Calu3 (cell line): ENCODE measurements around the gene MSMO1. TPM values are rescaled to one million over a fixed set of nuclear protein-coding genes. Genes with fewer than 3 reads are reported as not detected.

Experiments used
- BruUV-seq: library from RNA; stranded (reverse); fragments of 400-500 nt; replicated peaks from 2 replicates; lab custom pipeline; 2021; lab: Mats Ljungman, UMichigan
- CTCF ChIA-PET: fragments of 300-600 bp; sonication (Branson Sonifier 250); formaldehyde crosslinking; loops from one replicate; lab custom pipeline; 2022; ENCODE audit warnings: antibody characterized with exemption; lab: Charles Lee
- DNase-seq: peaks from one replicate; pipeline ENCODE4 v3.0.0; 2022
- H3K27ac Mint-ChIP-seq: one replicate; pipeline ENCODE4 v1.8.0; 2022; ENCODE audit warnings: mixed read lengths; ENCODE audit not compliant: unreplicated experiment
- H3K27me3 Mint-ChIP-seq: one replicate; pipeline ENCODE4 v1.8.0; 2022; ENCODE audit warnings: mixed read lengths; ENCODE audit not compliant: unreplicated experiment
- H3K36me3 Mint-ChIP-seq: one replicate; pipeline ENCODE4 v1.8.0; 2022; ENCODE audit warnings: mild to moderate bottlenecking, moderate library complexity, mixed read lengths; ENCODE audit not compliant: insufficient read depth, unreplicated experiment
- H3K4me1 Mint-ChIP-seq: one replicate; pipeline ENCODE4 v1.8.0; 2022; ENCODE audit warnings: mild to moderate bottlenecking, low read depth, mixed read lengths; ENCODE audit not compliant: unreplicated experiment
- H3K4me3 Mint-ChIP-seq: one replicate; pipeline ENCODE4 v1.8.0; 2022; ENCODE audit warnings: mild to moderate bottlenecking, low read depth, moderate library complexity, mixed read lengths; ENCODE audit not compliant: unreplicated experiment
- H3K9me3 Mint-ChIP-seq: one replicate; pipeline ENCODE4 v1.8.0; 2022; ENCODE audit warnings: low read depth, mixed read lengths; ENCODE audit not compliant: unreplicated experiment
- CTCF ChIP-seq: fragments of 200-600 bp; IDR thresholded peaks from one replicate; pipeline ENCODE4 v1.8.0; 2022; ENCODE audit warnings: antibody characterized with exemption; ENCODE audit not compliant: unreplicated experiment
- intact Hi-C: fragments of 100-400 bp; cut with micrococcal nuclease; formaldehyde crosslinking; loops from one replicate; pipeline ENCODE4 v1.10.0; 2022; ENCODE audit not compliant: unreplicated experiment
- total RNA-seq: library from RNA; stranded (reverse); gene quantifications from 2 replicates; pipeline ENCODE4 v1.2.3, GENCODE V29; 2022

Gene MSMO1
- total RNA-seq, 1 experiment from 2014 or later = 111 TPM

- H3K4me3 Mint-ChIP-seq = no peak overlapping the region
- intact Hi-C loops = no loop called here
- no peaks in the 10 kb centered on the region for H3K27me3 Mint-ChIP-seq
- no peaks in the 10 kb centered on the region for H3K36me3 Mint-ChIP-seq
- BruUV-seq = no TSS peak
- H3K27ac Mint-ChIP-seq = no peak overlapping the region
- CTCF ChIA-PET = no interaction called here
- DNase-seq = no peak
- no peaks in the 10 kb centered on the region for H3K4me1 Mint-ChIP-seq
- TF ChIP-seq CTCF = no peak
- no peaks in the 10 kb centered on the region for H3K9me3 Mint-ChIP-seq
These were observed 8.4 kb upstream of the MSMO1 start for GRCh38 chr4:165319030-165319429.

- CTCF ChIA-PET = no interaction called here
- DNase-seq = no peak
These were observed 8.0 kb upstream of the MSMO1 start for GRCh38 chr4:165319509-165319908.

GRCh38 chr4:165324236-165324917 is 3.1 kb upstream of the MSMO1 start:
- no TSS peak for BruUV-seq
- TF ChIP-seq CTCF = no peak
- intact Hi-C loops = no loop called here
- DNase-seq = no peak
- no peaks in the 10 kb centered on the region for H3K27me3 Mint-ChIP-seq
- CTCF ChIA-PET = no interaction called here
- H3K9me3 Mint-ChIP-seq = no peaks in the 10 kb centered on the region
- H3K4me3 Mint-ChIP-seq = no peak overlapping the region
- no peaks in the 10 kb centered on the region for H3K36me3 Mint-ChIP-seq
- no peak overlapping the region for H3K27ac Mint-ChIP-seq
- H3K4me1 Mint-ChIP-seq = no peaks in the 10 kb centered on the region

More at GRCh38 chr4:165319509-165319908, 8.0 kb upstream of the MSMO1 start:
- H3K9me3 Mint-ChIP-seq = no peaks in the 10 kb centered on the region
- no peaks in the 10 kb centered on the region for H3K4me1 Mint-ChIP-seq
- TF ChIP-seq CTCF = no peak
- no TSS peak for BruUV-seq
- H3K27ac Mint-ChIP-seq = no peak overlapping the region
- intact Hi-C loops = no loop called here
- H3K27me3 Mint-ChIP-seq = no peaks in the 10 kb centered on the region
- H3K36me3 Mint-ChIP-seq = no peaks in the 10 kb centered on the region
- H3K4me3 Mint-ChIP-seq = no peak overlapping the region

- no peak overlapping the region for H3K27ac Mint-ChIP-seq
- no peaks in the 10 kb centered on the region for H3K27me3 Mint-ChIP-seq
- intact Hi-C loops = loop anchor here (5.0 kb wide), 2 partner anchors 123 to 193 kb away; no protein-coding TSS in a partner anchor
- BruUV-seq = no TSS peak
- no peaks in the 10 kb centered on the region for H3K9me3 Mint-ChIP-seq
- H3K4me1 Mint-ChIP-seq = no peaks in the 10 kb centered on the region
- H3K36me3 Mint-ChIP-seq = no peaks in the 10 kb centered on the region
- CTCF ChIA-PET = no interaction called here
- TF ChIP-seq CTCF = no peak
- no peak overlapping the region for H3K4me3 Mint-ChIP-seq
- DNase-seq = no peak
These were observed 2.6 kb upstream of the MSMO1 start for GRCh38 chr4:165324918-165325304.
